Mononuclear cell (primary cell): Measurements from ENCODE around the gene DPM2. TPM values are rescaled to one million over a fixed set of nuclear protein-coding genes. Genes with fewer than 3 reads are reported as not detected.

Experiments used
- H3K27me3 ChIP-seq: 2 replicates; pipeline ENCODE4 v1.6.0; 2011; ENCODE audit warnings: low read length, control low read depth; ENCODE audit not compliant: insufficient read depth
- H3K4me1 ChIP-seq: 2 replicates; pipeline ENCODE4 v1.5.1; 2011; ENCODE audit warnings: mild to moderate bottlenecking, low read length, control low read depth; ENCODE audit not compliant: insufficient read depth
- H3K4me3 ChIP-seq: 2 replicates; pipeline ENCODE4 v1.5.1; 2011; ENCODE audit warnings: mild to moderate bottlenecking, low read length, moderate library complexity
- H3K9me3 ChIP-seq: 2 replicates; pipeline ENCODE4 v1.5.1; 2011; ENCODE audit warnings: low read depth, mild to moderate bottlenecking, control low read depth, low read length
- total RNA-seq: library from RNA; depleted of rRNA; stranded (reverse); fragments of >200 nt; gene quantifications from one replicate; pipeline ENCODE4 v1.2.3, GENCODE V29; 2012

DPM2 gene
- total RNA-seq, 1 donor: 12.7 TPM

DNA sequence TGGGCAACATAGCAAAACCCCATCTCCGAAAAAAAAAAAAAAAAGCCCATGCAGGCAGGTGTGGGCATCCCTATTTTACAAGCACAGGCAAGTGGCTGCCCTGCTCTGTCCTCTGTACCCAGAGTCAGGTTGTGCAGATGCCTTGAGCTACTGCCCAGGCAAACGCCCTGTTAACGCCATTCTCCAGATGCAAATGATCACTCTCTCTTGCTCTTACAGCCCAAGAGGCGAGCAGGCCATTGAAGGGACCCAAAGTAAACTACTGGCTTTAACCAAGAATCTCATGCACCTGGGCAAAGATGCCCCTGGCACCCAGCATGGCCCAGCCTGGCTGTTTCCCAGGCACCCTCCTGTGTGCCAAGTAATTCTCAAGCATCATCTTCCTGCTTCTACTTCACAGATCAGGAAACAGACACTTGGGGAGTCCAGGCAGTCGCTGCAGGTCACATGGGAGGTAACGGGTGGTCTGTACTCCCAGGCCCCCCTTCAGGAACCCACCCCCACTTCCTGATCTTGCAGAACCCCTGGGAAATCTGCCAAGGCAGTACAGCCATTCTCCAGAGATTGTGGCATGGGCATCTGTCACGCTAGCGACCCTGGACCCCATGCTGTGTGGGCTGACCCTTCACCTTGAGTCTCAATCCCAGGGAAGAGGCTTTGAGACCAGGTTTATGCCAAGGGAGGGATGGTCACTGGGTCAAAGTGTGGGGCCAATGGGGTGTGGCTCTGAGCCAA, 28.9 kb upstream of the DPM2 start:
- Histone ChIP-seq H3K9me3 (no peaks in the 10 kb centered on the region), H3K4me1 (peaks cover 93% of the 10 kb centered on the region), H3K27me3 (no peaks in the 10 kb centered on the region), H3K4me3 (no peak overlapping the region)

DNA sequence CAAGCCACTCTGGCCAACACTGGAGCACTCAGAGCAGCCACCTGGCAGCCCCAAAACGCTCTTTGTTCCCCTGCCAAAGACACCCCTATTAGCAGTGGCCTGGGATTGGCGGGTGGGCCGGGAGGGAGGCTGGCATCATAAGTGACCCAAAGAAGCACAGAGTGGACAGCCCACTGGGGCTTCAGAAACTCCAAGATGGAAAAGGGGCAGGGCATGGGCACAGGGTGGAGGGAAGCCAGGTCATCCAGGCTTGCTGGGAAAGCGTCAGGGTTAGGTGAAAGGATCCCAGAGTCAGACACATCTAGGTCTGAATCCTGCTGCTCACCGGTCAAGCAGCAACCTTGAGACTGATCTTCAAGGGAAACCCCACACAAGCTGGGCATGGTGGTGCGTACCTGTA, 28.3 kb upstream of the DPM2 start:
- Histone ChIP-seq H3K9me3 (no peaks in the 10 kb centered on the region), H3K4me1 (peaks cover 92% of the 10 kb centered on the region), H3K4me3 (no peak overlapping the region), H3K27me3 (no peaks in the 10 kb centered on the region)

DNA sequence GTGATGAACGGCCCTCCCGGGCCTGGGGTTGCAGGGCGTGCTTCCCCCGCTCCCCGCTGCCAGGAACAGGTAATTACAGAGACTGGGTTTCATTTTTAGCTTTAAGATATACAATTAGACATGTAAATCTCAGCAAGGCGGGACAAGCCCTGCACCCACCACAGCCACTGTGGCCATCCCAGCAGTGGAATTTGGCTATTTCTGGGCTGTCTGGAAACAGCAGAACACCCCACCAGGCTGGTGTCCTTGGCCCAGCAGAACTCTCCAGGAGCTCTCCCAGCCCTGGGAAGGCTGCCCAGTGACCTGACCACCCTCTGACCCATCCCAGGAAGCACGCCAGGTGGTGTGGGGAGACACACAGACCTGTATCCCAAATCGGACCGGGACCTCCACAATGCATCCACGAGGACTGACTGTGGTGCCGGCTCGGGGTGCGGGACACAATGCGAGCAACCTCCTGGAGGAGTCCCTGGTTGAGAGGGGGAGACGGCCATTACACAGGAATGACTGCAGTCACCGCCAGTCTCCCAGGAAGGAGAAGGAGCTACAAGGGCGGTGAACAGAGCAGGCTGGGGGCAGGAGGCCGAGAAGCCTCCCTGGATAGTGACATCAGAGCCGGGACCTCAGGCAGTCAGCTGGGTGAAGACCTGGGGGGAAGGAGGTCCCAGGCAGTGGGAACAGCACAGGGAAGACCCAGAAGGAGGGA, 25.9 kb upstream of the DPM2 start:
- H3K4me1 ChIP-seq: peaks cover 77% of the 10 kb centered on the region
- no peaks in the 10 kb centered on the region for H3K9me3 ChIP-seq
- no peak overlapping the region for H3K4me3 ChIP-seq
- H3K27me3 ChIP-seq: no peaks in the 10 kb centered on the region

DNA sequence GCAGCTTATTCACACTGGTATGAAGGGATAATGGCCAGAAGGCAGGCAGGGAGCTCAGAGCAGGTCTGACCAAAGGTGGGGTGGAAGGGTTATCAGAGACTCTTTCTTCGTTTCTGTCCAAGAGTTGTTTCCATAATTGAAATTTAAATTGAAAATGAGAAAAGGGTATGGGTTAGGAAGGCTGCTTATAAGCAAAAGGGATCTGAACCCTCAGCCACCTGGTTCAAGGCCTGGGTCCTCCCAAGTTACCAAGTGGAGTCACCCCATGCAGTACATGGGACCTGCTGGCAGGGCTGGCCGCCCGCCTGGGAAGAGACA, 25.3 kb upstream of the DPM2 start:
- H3K4me1 ChIP-seq: peaks cover 71% of the 10 kb centered on the region

DNA sequence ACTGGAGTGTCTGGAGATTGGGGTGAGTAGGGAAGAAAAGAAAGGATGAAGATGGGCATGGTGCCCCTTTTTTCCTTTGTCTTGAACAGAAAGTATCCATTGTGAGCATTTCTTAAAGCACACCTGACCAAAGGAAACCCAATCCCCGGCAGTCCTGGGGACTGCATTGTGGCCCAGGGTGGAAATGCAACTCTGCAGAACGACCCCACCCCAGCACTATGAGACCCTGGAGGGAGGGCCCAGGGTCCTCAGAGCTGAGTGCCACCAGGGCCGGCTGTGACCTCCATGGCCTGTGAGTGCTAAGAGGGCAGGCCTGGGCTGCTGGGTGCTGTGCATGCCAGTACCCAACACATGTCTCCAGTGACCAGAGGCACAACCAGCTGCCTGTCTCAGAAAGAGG, 24.6 kb upstream of the DPM2 start:
- H3K9me3 ChIP-seq: no peaks in the 10 kb centered on the region
- H3K27me3 ChIP-seq: no peaks in the 10 kb centered on the region
- peaks cover 64% of the 10 kb centered on the region for H3K4me1 ChIP-seq

More for the DNA sequence above, 25.3 kb upstream of the DPM2 start:
- H3K9me3 ChIP-seq: no peaks in the 10 kb centered on the region
- no peak overlapping the region for H3K4me3 ChIP-seq
- H3K27me3 ChIP-seq: no peaks in the 10 kb centered on the region

DNA sequence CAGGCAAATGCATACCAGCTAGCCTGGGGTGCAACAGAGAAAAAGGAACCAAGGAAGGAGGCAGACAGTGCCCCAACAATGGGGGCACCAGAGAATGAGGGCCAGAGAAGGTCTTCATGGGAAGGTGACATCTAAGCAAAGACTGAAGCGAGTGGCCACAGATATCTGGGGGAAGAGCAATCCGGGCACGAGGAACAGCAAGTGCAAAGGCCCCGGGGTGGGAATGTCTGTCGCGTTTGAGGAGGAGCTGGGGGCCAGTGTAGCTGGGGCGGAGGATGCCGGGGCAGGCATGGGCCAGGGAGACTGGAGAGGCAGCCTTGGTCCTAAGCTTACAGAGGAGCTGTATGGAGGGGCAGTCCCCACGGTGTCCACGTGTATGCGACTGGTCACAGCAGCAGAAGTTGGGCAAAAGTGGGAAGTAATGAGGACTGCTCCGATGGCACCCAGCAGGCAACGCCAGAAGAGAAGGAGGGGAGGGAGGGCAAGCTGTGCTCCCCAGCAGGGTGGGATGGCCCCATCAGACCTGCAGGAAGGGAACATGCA, 24.0 kb upstream of the DPM2 start:
- H3K9me3 ChIP-seq: no peaks in the 10 kb centered on the region
- H3K4me3 ChIP-seq: no peak overlapping the region
- H3K4me1 ChIP-seq: peaks cover 62% of the 10 kb centered on the region
- no peaks in the 10 kb centered on the region for H3K27me3 ChIP-seq

More for the DNA sequence above, 24.6 kb upstream of the DPM2 start:
- H3K4me3 ChIP-seq: no peak overlapping the region

DNA sequence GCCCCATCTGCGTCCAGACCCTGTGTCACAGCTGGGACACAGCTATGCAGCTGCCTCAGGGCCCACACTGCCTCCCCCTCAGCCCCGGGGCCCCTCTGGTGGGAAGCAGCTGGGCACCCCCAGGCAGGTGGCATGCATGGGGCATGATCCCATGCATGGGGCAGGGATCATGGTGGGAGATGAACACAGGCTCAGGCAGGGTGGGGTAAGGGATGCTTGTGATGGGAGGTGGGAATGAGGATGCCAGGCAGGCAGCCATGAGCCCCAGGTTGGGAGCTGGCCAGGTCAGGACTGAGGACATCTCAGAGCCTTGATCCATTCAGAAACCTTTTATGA, 23.5 kb upstream of the DPM2 start:
- Histone ChIP-seq H3K27me3 (no peaks in the 10 kb centered on the region), H3K4me3 (no peak overlapping the region), H3K9me3 (no peaks in the 10 kb centered on the region), H3K4me1 (peaks cover 61% of the 10 kb centered on the region)

DNA sequence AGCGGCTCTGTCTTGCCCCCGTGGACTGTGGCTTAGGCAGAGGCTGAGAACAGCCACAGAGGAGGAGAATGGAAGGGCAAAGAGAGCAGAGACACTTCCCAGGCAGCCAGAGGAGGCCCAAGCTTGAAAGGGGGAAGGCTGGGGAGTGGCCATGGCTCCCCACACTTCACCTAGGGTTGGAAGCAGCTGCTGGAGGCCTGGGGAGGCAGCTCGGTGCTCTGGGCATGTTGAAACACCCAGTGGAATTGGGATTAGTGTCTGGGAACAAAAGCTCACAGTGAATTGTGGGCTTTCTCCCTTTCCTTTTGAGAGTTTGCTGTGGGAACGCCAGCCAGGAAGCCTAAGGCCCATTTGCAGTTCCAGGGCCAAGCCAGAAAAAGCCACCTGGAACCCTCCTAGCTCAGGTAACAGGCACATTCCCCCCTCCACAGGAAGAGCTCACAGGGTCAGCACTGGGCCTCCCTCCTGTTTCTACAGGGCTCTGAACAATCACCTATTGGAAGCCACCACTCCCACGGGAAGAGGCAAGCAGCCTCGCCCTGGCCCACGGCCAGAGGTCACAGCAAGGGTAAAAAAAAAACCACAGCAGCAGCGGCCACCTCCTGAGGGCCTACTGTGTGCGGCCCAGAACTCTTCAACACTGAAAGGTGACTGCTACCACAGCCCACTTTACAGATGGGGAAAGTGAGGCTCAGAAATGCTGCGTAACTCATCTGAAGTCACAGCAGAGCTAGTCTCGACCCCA, 22.9 kb upstream of the DPM2 start:
- H3K4me1 ChIP-seq: peaks cover 61% of the 10 kb centered on the region
- no peak overlapping the region for H3K4me3 ChIP-seq
- no peaks in the 10 kb centered on the region for H3K27me3 ChIP-seq
- H3K9me3 ChIP-seq: no peaks in the 10 kb centered on the region

DNA sequence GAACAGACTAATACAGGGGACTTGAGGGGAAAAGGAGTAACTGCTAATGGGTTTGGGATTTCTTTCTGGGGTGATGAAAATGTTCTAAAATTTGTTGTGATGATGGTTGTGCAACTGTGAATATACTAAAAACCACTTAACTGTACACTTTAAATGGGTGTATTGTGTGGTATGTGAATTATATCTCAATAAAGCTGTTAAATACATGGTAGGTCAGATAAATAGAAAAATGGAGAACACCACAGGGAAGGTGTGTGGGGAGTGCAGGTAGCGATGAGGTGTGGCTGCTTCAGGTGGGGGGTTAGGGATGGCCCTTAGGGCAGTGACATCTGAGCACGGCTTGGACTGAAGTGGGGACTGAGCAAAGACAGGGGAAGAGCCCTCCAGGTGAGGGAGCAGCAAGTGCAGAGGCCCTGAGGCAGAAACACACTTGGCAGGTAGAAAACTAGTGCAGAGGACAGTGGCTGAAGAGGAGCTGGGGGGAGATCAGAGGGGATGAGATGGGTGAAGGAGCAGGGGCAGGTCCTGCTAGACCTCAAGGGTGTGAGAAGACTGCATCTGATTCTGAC, 22.3 kb upstream of the DPM2 start:
- Histone ChIP-seq H3K9me3 (no peaks in the 10 kb centered on the region), H3K4me3 (no peak overlapping the region), H3K27me3 (no peaks in the 10 kb centered on the region), H3K4me1 (peaks cover 61% of the 10 kb centered on the region)

DNA sequence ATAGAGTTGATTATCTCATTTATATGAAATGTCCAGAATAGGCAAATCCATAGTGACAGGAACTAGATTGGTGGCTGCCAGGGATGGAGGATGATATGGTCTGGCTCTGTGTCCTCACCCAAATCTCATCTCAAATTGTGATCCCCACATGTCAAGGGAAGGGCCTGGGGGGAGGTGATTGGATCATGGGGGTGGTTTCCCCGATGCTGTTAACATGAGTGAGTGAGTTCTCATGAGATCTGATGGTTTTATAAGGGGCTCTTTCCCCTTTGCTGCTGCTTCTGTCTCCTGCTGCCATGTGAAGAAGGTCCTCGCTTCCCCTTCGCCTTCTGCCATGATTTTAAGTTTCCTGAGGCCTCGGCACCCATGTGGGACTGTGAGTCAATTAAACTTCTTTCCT, 21.7 kb upstream of the DPM2 start:
- H3K27me3 ChIP-seq: no peaks in the 10 kb centered on the region
- H3K4me3 ChIP-seq: no peak overlapping the region
- peaks cover 63% of the 10 kb centered on the region for H3K4me1 ChIP-seq
- no peaks in the 10 kb centered on the region for H3K9me3 ChIP-seq

DNA sequence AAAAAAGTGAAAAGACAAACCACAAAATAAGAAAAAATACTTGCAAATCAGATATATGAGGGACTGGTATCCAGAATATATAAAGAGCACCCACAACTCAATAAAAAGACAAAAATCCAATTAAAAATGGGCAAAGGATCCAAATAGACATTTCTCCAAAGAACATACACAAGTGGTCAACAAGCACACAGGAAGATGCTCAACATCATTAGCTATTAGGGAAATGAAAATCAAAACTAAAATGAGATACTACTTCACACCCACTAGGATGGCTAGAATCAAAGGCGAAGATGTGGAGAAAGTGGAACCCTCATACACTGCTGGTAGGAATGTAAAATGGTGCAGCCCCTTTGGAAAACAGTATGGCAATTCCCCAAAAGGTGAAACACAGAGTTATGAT, 21.1 kb upstream of the DPM2 start:
- no peak overlapping the region for H3K4me3 ChIP-seq
- peaks cover 61% of the 10 kb centered on the region for H3K4me1 ChIP-seq
- H3K27me3 ChIP-seq: no peaks in the 10 kb centered on the region
- H3K9me3 ChIP-seq: no peaks in the 10 kb centered on the region

DNA sequence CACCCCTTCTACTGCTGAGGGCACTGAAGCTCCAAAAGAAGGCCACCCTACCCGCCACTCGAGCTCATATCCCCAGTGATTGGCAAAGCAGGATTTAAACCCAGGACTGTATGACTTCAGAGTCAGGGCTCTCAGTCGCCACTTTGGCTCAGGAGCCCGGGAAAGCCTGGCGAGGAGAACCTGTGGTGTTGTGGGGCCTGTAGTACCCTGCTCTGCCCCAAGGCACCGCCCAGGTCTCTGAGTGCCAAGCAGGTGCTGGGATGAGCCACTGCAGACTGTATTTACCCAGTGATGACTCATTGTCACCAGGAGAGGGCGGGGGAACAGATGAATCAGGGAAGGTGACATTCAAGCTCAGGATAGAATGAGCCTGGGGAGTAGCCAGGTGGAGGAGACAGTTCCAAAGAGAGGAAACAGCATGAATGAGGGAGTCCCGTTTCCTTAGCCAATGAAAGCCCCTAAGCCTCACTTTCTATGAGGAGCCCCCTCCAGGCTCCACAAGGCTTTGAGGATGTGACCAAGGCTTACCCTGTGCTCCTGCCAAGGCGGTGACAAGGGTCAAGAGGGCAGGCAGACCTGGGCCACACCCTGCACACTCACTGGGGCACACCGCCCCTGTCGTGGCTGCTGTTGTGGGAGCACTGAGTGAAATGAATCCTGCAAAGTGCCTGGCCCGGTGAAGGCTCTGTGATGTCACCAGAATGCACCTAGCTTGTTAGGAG, 17.8 kb upstream of the DPM2 start:
- H3K4me3 ChIP-seq: no peak overlapping the region

DNA sequence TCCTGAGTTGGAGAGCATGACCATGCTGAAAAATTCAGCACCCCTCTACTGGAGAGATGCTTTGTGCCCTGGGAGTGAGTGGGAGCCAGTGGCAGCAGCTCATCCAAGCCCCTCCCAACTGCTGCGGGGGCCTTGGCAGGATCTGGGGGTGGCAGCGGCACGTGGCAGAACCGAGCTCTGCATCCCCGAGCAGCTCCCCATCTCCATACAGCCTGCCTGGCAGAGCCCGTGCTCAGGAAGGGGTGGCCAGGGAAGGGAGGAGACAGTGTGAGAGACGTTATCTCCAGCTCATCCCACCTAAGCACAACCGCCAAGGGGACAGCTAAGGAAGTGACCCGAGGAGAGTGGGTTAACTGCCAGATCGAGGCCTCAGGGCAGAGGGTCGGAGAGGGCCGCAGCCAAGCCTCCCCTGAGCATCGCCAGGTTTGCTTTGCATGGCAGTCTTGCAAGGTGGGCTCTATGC, 17.2 kb upstream of the DPM2 start:
- Histone ChIP-seq H3K27me3 (no peaks in the 10 kb centered on the region), H3K9me3 (no peaks in the 10 kb centered on the region), H3K4me1 (peaks cover 31% of the 10 kb centered on the region), H3K4me3 (no peak overlapping the region)

More for the DNA sequence above, 17.8 kb upstream of the DPM2 start:
- Histone ChIP-seq H3K4me1 (peaks cover 36% of the 10 kb centered on the region), H3K9me3 (no peaks in the 10 kb centered on the region), H3K27me3 (no peaks in the 10 kb centered on the region)

DNA sequence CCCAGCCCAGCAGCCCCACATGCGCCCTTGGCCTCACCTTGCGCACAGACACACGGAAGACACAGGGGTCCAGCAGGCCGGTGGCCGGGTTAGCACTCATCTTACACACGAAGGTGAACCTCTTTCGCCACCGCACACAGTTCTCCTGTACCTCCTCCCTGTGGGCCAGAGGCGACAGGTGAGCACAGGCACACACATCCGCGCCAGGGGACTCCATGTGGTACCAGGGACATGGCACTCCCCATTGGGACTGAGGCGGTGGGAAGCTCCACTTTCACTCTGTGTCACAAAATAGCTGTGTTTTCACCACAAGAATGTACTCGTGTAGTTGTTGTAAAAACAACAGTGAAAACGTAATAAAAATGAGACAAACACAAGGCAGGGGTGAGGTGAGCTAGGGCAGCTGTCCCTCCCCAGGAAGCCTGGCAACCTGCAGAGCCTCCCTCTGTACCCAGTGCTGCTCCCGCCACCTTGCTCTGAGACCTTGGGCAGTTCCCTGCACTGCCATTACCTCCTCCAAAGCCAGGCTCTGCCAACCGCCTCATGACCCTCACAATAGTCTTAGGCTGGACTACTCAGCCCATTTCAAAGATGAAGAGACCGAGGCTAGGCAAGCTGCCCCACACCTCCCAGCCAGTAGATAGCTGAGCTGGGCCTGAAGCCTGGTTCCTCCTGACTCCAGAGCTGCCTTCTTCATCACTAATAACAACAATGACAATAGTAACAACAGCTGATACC, 16.3 kb upstream of the DPM2 start:
- Histone ChIP-seq H3K9me3 (no peaks in the 10 kb centered on the region), H3K27me3 (no peaks in the 10 kb centered on the region), H3K4me3 (no peak overlapping the region), H3K4me1 (peaks cover 37% of the 10 kb centered on the region)
